Stimulated activated CD4-positive, alpha-beta T cell treated with anti-CD3 and anti-CD28 coated beads, Interleukin-1b, Interleukin-23, amount 100 ng/mL, for 24 hours (primary cell): Measurements from ENCODE around the gene HSD17B8.

Source experiments
- DNase-seq, 4 experiments: peaks; one replicate each; pipeline ENCODE4 v3.0.0-alpha.2; 2020; ENCODE audit warnings: low read depth in 4 of 4, low spot score in 1 of 4

HSD17B8 gene

GRCh38 chr6:33204415-33205190 is at the start of gene HSD17B8:
Gene HSD17B8 (plus strand): TSS chr6:33204655. CDS start chr6:33204669, 14 bp downstream.
- DNase-seq, result peak; percentile 73 to 95 (median 85)

GRCh38 chr6:33156561-33156960 is 47.9 kb upstream of the HSD17B8 start:
- no peak for DNase-seq

- DNase-seq, result no peak
Observed at GRCh38 chr6:33156964-33157363, 47.5 kb upstream of the HSD17B8 start.

- DNase-seq, result no peak
Observed at GRCh38 chr6:33160096-33160495, 44.4 kb upstream of the HSD17B8 start.

GRCh38 chr6:33160728-33161344 is 43.6 kb upstream of the HSD17B8 start:
- no peak for DNase-seq

- peak; percentile 59 to 78 (median 73) for DNase-seq
Observed at GRCh38 chr6:33161354-33162331, 42.8 kb upstream of the HSD17B8 start.

- DNase-seq, result no peak
Observed at GRCh38 chr6:33163540-33163939, 40.9 kb upstream of the HSD17B8 start.

- DNase-seq, result no peak
Observed at GRCh38 chr6:33164176-33164575, 40.3 kb upstream of the HSD17B8 start.

GRCh38 chr6:33164665-33165373 is 39.6 kb upstream of the HSD17B8 start:
- DNase-seq, result no peak

- no peak for DNase-seq
Observed at GRCh38 chr6:33165581-33166258, 38.7 kb upstream of the HSD17B8 start.

GRCh38 chr6:33166363-33166762 is 38.1 kb upstream of the HSD17B8 start:
- no peak for DNase-seq

- DNase-seq, result no peak
Observed at GRCh38 chr6:33166811-33167210, 37.6 kb upstream of the HSD17B8 start.

GRCh38 chr6:33167374-33168283 is 36.8 kb upstream of the HSD17B8 start:
- no peak for DNase-seq

GRCh38 chr6:33168284-33168601 is 36.2 kb upstream of the HSD17B8 start:
- no peak for DNase-seq

GRCh38 chr6:33168639-33169038 is 35.8 kb upstream of the HSD17B8 start:
- no peak for DNase-seq

- DNase-seq, result no peak
Observed at GRCh38 chr6:33169291-33170175, 34.9 kb upstream of the HSD17B8 start.

GRCh38 chr6:33170176-33171015 is 34.1 kb upstream of the HSD17B8 start:
- DNase-seq, result no peak
